ENCODE data around the gene DACT2.
"Not testable (repeated sequence)": the region's sequence is repeated elsewhere in the genome, so short reads cannot be mapped to it uniquely, and the experiment has no call there.

Gene DACT2

DNA sequence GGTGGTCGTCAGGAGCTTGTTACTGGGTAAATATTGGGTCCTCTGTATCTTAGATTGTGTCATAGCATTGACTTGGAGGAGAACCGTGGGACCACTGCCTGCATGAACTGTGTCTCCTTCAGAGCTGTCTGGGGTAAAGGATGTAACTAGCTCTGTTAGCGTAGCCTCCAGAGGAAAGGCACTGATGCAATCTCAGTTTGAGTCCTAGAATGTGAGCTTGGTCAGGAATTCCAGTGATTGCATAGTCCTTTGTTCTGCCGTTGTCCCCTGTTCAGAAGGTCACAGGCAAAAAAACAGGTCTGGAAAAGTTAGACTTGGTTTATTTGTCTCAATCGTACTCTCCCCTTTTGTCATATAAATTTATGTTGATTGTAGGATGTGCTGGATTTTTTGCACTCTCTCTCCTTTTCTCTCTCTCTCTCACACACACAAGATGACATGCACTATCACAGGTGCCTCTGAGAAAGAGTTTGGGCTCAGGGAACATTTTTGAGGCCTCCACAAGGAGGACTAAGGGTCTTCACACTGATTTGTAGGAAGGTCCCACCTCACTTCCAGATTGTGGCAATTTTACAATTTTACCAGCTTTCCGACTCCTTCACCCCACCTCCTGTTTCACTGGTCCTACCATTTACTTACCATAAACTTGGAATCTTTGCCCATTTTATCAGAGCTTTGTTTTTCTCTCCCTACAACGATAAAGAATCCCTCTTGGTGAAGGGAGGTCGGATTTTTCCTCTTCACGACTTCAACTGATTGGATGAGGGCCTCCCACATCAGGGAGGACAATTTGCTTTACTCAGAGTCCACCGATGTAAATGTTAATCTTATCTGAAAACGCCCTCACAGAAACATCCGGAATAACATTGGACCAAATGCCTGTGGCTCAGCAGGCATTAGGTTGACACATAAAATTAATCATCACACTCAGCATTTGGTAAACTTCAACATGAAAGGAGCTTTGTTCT, 7.0 kb upstream of the DACT2 start:
- DNase-seq, result no peak

DNA sequence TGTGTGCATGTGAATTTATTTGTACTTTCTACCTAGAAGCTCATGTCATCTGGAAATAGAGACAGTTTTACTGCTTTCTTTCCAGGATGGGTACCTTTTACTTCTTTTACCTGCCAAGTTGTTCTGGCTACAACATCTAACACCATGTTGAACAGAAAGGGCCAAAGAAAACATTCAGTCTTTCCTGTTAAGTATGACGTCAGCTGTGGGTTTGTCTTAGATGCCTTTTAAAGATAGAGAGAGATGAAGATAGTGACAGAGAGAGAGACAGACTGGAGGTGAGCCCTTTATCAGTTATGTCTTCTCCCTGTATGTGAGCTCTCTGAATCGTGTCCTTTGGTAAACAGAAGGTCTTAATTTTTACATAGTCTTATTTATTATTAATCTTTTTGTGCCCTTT, 3.4 kb upstream of the DACT2 start:
- no peak for DNase-seq

DNA sequence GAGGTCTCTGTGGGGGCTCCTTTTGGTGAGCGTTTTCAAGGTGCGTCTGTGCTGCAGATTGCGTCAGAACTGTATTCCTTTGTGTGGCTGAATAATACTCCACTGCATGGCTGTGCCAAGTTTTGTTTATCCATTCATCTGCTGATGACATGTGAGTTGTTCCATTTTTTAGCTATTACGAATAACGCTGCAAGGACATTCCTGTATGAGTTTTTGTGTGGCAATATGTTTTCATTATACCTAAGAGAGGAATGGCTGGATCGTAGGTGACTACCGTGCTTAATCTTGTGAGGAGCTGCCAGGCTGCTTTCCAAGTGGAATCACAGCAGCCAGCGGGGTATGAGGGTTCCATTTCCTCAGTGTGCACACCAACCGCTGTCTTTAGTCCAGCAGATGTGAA, 1.1 kb upstream of the DACT2 start:
- no peak for DNase-seq

DNA sequence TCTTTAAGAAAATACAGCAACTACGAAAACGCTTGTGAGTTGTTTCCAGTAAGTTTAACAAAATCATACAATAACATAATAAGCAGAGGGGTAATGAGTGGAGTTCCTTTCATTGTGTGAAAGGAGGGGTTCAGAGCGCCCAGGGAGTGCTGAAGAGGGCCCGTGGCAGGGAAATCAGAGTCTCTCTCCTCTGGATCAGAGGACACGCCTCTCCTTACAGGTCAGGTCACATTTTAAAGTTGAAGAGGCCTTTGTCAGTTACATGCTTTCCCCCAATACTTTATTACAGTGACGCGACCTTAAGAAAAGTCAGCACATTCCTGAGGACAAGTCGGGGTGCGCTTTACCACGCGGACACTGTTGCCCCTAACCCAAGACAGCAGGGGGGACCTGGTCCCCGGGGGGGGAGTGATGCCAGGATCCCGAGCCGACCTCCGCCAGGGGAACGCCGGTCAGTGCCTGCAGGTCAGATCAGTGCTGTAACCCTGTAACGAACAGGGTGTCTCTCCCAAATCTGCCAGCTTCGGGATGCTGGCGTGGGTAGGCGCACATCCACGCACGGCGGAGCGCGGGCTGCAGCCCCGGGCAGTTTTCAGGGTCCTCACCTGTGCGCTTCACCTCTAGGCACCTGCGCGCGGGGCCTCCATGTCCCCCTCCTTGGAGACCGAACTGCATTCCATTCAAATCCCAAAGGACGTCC, 848 bp downstream of the DACT2 start:
- no peak for DNase-seq

DNA sequence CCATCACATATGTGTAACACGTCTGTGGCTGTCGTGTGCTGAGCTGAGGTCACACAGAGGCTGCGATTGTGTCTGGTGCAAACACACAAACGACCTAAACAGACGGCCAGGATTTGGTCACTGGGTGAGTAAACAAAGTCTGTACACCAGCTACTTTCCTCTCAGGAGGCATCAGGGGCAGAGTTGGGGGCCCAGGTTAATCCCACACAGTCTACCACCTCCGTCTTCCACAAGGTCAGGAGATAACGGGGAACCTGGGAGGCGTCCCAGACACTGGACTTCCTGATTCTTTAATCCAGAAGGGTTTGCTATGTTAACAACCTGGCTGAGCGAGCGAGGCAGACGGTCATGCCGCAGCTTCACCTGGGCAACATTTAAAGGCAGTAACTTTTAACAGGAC, 1.5 kb downstream of the DACT2 start:
- DNase-seq, result no peak

DNA sequence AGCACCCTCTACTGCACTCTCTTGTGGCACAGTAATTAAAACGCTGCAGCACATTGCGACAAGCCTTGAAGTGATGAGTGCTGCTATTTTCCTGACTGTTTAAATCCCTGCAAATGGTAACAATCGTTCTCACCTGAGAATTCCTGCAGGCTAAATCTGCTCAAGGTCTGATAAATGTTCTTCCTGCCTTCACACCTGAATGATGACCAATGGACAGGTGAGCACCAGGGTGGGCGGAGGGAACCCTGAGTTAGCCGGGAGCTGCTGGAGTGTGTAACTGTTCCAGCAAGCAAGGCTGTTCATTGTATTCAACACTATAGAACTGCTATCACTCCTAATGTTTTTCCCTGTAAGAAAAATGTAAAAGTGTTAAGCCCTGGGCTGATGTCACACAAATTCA, 4.0 kb downstream of the DACT2 start:
- DNase-seq, result no peak

DNA sequence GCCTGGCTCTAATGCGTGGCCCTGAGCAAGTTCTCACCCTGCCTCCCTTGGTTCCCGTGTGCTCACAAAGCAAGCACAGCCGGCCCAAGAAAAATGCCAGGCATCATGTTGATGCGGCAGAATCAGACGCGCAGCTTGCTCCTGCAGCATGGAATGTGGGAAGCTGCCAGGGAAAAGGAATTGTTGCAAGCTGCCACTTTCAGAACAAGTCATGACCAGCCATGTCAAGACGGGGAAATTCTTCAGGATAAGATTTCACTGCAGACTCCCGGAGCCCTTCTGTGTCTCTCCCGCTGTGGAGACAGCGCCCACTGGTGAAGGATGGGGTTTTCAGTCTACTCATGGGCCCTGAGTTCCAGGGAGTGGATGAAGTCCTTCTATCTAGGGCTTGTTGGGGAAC, 4.6 kb downstream of the DACT2 start:
- DNase-seq, result no peak

DNA sequence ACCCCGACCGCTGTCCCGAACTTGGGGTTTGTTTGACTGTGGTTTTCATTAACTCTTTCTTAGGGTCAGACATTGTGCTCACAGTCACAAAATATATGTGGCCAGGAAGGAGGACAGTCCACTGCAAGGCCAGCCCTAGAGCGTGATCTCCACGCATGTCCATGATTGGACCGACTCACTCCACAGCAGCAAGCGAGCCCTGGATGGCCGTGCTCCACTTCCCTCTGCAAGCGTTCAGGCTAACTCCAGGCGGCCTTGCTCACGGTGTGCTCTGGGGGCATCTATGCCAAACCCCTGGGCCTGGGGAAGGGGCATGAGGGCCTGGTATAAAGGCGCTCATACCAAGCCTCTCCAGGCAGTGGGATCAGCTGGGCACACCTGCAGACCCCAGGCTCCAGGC, 5.6 kb downstream of the DACT2 start:
- DNase-seq, result no peak

DNA sequence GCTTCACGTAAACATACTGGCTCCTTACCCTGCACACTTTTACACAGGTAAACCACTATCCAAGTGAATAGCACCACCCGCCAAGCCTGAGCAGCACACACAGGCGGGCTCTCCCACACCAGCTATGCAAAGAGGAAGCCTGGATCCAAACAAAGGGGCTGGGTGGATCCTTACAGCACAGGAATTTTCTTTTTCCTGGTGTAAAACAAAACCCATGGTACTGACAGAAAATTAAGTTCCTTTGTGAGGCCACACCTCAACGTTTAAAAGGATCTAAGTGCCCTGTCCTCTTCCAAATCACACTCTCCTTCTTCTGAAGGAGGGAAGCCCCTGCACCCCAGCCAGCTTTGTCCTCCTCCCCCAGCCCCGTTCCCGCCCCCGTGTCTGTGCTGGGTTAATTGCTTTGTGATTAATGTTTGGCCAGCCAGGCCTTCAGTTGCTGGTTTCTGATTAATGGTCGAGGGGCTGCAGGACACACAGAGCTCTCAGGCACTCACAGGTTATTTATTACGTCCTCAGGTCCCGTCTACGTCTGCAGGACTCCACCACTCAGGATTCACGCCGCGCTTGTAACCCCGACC, 6.1 kb downstream of the DACT2 start:
- no peak for DNase-seq

DNA sequence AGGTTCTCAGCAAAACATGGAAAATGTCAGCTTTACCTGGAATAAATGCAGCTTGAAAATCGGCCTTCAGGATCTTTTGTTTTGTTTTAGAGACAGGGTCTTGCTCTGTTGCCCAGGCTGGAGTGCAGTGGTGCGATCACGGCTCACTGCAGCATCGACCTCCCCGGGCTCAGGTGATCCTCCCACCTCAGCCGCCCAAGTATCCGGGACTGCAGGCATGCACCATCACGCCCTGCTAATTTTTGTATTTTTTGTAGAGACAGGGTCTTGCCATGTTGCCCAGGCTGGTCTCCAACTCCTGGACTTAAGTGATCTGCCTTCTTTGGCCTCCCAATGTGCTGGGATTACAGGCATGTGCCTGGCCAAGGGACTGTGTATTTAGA, 7.5 kb downstream of the DACT2 start:
- not testable (repeated sequence) for DNase-seq

DNA sequence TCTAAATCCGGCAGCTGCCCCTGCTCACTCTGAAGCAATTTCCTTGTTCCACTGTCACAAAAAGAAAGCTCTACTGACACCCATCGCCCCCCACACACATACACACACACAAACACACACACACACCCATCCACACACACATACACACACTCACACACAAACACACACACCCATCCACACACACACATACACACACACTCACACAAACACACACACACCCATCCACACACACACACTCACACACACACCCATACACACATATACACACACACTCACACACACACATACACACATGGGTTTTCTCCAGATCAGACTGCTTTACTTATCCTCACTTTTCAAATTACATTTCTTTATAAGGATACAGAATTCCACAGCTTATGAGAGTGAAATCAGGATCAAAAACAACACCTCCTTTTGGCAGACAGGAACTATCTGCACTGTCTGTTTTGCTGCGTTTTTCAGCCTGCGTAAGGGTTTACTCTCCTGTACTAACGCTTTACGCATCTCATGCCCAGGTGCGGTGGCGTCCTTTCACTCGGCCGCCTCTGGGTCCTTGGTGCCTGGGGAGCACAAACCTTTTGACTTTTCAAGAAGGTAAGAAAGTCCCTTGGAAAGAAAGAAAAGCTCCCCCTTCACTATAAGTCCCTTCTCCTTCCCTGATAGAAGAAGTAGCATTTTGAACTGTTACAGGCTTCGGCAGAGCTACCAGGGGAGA, 8.0 kb downstream of the DACT2 start:
- no peak for DNase-seq

DNA sequence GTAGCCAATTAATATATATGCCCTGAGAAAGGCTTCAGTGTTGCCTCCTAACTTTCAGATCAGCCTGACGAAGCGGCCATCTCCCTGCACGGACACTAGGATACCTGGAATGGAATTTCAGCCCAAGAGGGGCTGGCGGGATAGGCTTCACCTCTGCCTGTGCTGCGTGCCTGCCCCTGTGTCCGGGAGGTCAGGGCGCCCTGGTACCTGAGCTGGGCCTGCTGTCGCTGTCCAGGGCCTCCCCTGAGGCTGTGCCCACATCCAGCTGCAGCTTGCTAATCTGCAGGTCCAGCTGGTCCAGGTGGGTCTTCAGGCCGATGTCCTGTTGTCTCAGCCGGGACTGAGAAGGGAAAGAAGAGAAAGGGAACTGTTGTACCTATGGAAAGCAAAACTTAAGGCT, 8.6 kb downstream of the DACT2 start:
- no peak for DNase-seq

DNA sequence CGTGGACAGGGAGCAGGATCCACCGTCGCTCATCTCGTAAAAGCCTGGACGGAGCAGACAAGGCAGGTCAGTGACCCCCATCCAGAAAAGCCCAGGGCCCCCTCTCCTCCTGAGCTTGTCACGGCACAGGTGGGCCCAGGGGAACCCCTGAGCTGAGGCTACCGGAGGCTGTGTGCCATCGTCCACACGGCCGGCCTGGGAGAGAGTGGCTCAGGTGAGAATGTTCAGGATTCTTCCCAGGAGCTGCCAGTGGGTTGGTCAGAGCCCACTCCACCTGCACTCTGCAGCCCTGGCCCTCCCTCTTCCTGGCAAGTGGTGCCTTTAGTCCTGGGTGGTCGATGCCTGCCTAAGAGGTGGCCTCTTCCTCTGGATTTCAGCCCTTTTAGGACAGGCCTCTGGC, 9.2 kb downstream of the DACT2 start:
- no peak for DNase-seq

DNA sequence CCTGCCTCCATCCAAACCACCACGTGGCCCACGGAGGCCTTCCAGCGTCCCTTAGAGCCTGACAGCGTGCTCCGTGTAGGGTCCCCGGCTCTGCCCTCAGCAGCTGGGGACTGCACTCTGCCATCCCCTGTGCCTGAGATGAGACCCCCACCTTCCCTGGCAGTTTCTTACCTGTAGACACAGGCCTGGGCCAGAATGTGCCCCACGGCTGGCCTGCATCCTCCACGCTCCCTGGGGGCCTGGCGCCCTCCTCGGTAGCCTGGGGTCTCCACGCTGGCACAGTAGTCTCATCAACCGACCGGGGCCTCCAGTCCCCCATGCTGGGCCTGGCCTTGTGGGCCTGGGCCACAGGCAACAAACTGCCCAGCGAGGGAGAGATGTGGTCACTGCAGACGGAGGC, 9.6 kb downstream of the DACT2 start:
- no peak for DNase-seq

DNA sequence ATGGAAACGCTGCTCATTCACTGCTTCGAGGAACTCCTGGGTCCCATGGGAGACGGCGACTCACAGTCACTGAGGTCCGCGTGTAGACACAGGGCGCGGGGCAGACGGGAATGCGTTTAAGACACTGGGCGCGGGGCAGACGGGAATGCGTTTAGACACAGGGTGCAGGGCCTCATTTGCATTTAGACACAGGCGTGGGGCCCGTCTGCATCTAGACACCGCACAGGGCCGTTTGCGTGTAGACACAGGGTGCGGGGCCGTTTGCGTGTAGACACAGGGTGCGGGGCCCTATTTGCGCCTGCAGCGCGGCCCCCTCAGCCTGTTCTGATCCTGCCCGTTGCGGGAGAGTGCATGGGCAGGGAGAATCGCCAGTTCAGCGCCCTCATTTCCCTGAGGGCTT, 10.4 kb downstream of the DACT2 start:
- DNase-seq, result no peak

DNA sequence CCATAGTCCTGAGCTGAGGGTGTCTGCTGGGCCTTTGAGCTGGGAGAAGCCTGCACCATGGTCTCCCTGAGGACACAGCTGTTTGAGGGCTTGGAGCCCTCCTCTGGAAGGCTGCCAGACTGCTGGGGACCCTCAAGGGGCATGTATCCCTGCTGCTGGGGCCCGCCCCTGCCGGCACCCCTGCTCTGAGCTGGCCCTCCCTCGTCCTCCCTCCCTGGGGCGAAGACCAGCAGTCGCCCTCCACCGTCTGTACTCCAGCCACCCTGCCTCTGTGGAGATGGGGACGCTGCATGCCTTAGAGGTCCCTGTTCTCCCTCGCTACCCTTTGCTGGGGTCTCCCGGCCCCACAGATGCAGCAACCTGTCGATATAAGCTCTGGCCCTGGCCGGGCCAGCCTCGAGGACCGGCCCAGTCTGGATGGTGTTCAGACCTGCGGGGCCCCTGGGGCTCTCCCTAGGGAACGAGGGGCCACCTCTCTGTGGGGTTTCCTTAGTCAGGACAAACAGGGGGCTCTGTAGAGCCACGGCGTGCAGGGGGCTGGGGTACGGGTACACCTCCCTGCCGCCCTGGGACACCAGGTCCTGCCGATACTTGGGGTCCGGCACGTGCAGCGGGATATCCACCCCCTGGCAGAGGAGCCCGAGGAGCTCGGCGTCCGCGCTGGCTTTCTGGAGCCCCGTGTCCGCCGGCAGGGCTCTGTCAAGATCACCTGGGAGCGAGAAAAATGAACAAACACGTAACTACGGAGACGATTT, 11.0 kb downstream of the DACT2 start:
- DNase-seq, result no peak

DNA sequence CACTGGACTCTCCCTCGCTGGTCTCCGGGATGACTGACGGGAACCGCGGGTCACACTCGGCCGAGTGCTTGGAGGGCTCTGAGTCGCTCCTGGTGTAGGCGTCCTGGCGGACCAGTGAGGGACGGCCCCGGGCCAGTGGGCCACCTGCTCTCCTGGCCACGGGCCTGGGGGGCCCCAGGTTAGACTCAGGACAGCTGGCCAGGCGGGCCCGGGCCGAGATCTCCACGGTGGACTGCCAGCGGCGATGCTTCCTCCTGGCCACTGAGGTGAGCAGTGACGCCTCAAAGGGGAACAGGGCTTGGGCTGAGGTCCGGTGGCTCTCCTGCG, 11.9 kb downstream of the DACT2 start:
- DNase-seq, result no peak

DNA sequence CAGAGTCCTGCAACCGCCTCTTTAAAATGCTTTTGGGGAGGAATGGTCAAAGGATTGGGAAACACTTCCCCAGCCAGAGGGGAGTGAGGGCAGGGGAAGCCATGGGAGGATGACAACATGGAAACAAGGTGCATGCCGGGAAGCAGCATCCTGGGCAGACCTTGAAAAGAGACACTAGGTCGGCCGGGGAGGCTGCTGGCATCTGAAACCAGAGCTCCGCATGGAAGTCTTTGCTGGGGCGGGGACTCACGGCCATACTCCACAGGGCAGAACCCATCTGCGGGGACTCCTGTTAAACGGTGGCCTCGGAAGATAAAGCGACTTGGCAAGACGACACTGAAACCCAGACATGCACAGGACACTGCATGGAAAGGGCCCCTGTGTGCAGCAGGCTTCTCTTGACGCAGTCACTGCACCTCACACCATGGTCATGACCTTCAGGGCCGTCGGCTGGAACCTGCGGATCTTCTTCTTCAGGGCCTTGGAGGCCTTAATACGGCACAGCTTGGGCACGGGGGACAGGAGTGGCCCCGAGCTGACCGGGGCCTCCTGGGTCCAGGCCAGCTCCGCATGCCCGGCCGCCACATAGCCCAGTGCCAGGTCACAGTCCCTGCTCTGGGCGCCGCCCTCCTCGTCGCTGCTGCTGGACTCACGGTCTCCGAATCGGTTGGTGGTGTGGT, 12.4 kb downstream of the DACT2 start:
- DNase-seq, result no peak

DNA sequence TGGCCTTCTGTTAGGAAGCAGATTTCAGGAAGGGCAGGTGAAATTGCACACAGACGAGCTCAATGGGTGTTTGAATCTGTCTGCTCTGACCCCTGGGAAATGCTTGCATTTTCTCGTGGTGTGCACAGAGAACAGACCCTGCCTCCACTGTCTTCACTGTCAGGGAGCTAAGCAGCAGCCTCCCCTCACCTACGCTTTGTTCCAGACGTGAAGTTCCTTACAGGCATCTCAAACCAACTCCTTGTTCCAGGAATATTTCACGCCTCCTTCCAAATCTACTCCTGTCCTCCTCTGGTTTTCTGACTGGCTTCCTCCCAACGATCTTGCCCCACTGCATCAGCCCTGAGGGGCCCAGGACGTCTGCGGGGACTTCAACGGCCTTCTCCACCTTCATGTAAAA, 13.7 kb downstream of the DACT2 start:
- no peak for DNase-seq

DNA sequence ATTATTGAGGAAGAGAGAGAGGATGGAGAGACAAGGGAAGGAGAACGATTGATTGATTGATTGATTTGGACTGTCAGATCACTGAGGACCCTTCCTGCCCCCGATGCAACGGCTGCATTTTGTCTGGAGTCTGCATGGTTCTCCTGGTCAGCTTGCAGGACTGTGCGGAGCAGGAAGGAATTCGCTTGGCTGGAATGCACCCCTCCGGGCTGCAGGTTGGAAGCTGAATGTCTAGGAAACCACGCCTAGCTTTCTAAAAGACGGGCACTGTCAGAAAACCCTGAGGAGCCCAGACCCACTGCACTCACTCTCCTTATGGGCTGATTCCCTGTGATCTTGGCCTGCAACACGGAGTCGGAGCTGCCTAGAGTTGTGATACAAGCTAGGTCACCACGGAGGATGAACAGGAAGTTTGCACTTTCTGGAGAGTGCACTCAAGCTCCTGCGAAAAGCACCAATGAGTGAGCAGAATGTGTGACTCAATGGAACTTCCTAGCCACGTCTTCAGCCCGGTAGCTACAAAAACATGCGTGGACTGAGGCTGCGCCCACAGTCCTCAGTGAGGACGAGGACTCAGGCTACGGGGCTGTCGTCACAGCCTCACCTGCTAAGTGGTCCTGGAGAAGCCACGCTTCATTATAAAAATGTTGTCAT, 14.4 kb downstream of the DACT2 start:
- peak in 1 of 51 donors; percentile 44 for DNase-seq

DNA sequence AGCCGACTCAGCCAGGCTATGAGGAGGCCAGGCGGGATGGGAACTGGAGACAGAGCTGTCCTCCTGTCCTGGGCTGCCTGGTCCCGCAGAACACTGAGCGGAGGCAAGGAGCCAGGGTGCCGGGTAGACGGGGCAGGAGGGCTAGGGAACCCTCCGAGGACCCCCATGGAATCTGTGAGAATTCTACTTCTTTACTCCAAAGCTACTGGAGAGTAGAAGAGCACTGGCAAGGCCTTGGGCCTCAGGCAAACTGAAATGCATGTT, 14.9 kb downstream of the DACT2 start:
- DNase-seq, result no peak

All from hypothalamus (tissue), 51 donors.